ENCODE measurements around the gene HLA-DQB2.
"Not testable (repeated sequence)": the region's sequence is repeated elsewhere in the genome, so short reads cannot be mapped to it uniquely, and the experiment has no call there.

Gene HLA-DQB2

GRCh38 chr6:32785781-32786533 lies 22.6 kb upstream of the HLA-DQB2 start:
- Histone ChIP-seq H3K36me3 (ENCODE audit: control insufficient read depth, insufficient read depth, low read length) (no peaks in the 10 kb centered on the region), H3K9ac (ENCODE audit: low read depth, low read length) (no peak overlapping the region), H3K4me1 (ENCODE audit: control insufficient read depth, insufficient read depth, low read length) (no peaks in the 10 kb centered on the region), H3K4me3 (ENCODE audit: low read depth, low read length) (no peak overlapping the region), H3K27me3 (ENCODE audit: control insufficient read depth, insufficient read depth, low read length) (no peaks in the 10 kb centered on the region), H3K9me3 (ENCODE audit: control insufficient read depth, insufficient read depth, low read length) (no peaks in the 10 kb centered on the region)

- not testable (repeated sequence) for H3K4me3 ChIP-seq (ENCODE audit: low read depth, low read length); H3K4me1 ChIP-seq (ENCODE audit: control insufficient read depth, insufficient read depth, low read length); H3K36me3 ChIP-seq (ENCODE audit: control insufficient read depth, insufficient read depth, low read length); H3K9me3 ChIP-seq (ENCODE audit: control insufficient read depth, insufficient read depth, low read length); H3K9ac ChIP-seq (ENCODE audit: low read depth, low read length); H3K27me3 ChIP-seq (ENCODE audit: control insufficient read depth, insufficient read depth, low read length)
Observed at GRCh38 chr6:32782923-32783322, 19.6 kb upstream of the HLA-DQB2 start.

DNA sequence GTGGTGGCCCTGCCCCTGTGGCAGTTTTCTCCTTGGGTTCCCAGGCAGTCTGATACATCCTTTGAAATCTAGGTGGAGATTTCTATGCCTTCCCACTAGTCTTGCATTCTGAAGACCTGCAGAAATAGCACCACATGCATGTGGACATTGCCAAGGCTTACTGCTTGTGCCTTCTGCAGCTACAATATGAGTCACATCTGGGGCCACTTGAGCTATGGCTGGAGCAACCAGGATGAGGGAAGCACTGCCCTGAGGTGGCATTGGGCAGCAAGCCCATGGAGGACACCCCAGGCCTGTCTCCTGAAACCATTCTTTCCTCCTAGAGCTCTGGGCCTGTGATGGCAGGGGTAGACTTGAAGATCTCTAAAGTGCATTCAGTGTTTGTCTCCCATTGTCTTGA lies 15.7 kb upstream of the HLA-DQB2 start:
- H3K27me3 ChIP-seq (ENCODE audit: control insufficient read depth, insufficient read depth, low read length) = no peaks in the 10 kb centered on the region
- H3K4me3 ChIP-seq (ENCODE audit: low read depth, low read length) = no peak overlapping the region

DNA sequence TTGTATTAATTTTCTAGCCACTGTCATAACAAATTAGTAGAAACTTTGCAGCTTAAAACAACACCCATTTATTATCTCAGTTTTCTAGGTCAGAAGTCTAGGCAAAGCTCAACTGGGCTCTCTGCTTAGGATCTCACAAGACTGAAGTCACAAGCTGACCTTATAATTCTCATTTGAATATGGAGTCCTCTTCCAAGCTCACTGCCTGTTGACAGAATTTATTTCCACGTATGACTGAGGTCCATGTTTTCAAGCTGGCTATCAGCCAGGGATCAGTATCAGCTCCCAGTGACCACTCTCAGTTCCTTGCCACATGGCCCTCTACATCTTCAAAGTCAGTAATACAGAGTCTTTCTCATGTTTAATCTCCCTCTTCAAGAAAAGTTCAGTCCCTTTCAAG lies 11.7 kb upstream of the HLA-DQB2 start:
- Histone ChIP-seq H3K9me3 (ENCODE audit: control insufficient read depth, insufficient read depth, low read length) (no peaks in the 10 kb centered on the region), H3K9ac (ENCODE audit: low read depth, low read length) (no peak overlapping the region), H3K4me1 (ENCODE audit: control insufficient read depth, insufficient read depth, low read length) (no peaks in the 10 kb centered on the region), H3K4me3 (ENCODE audit: low read depth, low read length) (no peak overlapping the region), H3K36me3 (ENCODE audit: control insufficient read depth, insufficient read depth, low read length) (no peaks in the 10 kb centered on the region), H3K27me3 (ENCODE audit: control insufficient read depth, insufficient read depth, low read length) (no peaks in the 10 kb centered on the region)

More for the DNA sequence above, 15.7 kb upstream of the HLA-DQB2 start:
- Histone ChIP-seq H3K4me1 (ENCODE audit: control insufficient read depth, insufficient read depth, low read length) (no peaks in the 10 kb centered on the region), H3K9ac (ENCODE audit: low read depth, low read length) (no peak overlapping the region), H3K9me3 (ENCODE audit: control insufficient read depth, insufficient read depth, low read length) (no peaks in the 10 kb centered on the region), H3K36me3 (ENCODE audit: control insufficient read depth, insufficient read depth, low read length) (no peaks in the 10 kb centered on the region)

GRCh38 chr6:32774426-32774825 lies 11.1 kb upstream of the HLA-DQB2 start:
- Histone ChIP-seq H3K9ac (ENCODE audit: low read depth, low read length) (no peak overlapping the region), H3K4me1 (ENCODE audit: control insufficient read depth, insufficient read depth, low read length) (no peaks in the 10 kb centered on the region), H3K9me3 (ENCODE audit: control insufficient read depth, insufficient read depth, low read length) (no peaks in the 10 kb centered on the region), H3K4me3 (ENCODE audit: low read depth, low read length) (no peak overlapping the region), H3K36me3 (ENCODE audit: control insufficient read depth, insufficient read depth, low read length) (no peaks in the 10 kb centered on the region), H3K27me3 (ENCODE audit: control insufficient read depth, insufficient read depth, low read length) (no peaks in the 10 kb centered on the region)

DNA sequence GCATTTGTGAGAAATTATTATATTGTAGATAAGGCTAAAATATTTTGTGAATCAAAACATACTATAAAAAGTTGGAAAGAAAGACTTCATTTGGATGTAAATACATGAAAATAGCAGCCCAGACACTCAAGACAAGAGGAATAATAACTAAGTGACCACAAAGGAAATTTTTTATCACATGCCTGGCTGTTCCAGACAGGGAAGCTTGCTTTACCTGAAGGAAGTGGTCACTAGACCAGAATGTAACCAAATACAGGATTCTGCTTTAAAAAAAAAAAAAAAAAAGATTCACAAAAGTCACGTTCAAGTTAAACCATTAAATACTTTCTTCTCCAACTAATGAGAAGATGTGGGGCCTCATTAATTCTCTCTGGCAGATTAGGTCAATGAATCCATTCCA lies 9.3 kb upstream of the HLA-DQB2 start:
- Histone ChIP-seq H3K27me3 (ENCODE audit: control insufficient read depth, insufficient read depth, low read length) (no peaks in the 10 kb centered on the region), H3K36me3 (ENCODE audit: control insufficient read depth, insufficient read depth, low read length) (no peaks in the 10 kb centered on the region), H3K4me3 (ENCODE audit: low read depth, low read length) (no peak overlapping the region), H3K4me1 (ENCODE audit: control insufficient read depth, insufficient read depth, low read length) (no peaks in the 10 kb centered on the region), H3K9ac (ENCODE audit: low read depth, low read length) (no peak overlapping the region), H3K9me3 (ENCODE audit: control insufficient read depth, insufficient read depth, low read length) (no peaks in the 10 kb centered on the region)

DNA sequence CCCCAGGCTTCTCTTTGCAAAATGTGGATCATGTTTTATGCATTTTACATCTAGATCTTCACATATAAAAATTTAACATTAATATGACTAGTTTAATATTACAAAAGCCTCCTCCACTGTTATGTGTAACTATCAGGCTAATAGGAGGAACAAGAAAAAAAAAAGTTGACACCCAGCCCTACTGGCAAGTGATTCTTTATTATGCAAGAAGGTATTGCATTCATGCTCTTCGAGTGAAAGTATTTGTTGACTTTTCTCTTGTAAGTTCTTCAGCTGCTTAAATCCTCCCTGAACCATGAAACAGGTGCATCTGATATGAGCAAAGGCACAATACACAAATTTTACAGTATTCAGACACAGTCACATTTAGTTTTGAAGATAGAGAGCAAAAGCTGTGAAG lies 716 bp upstream of the HLA-DQB2 start:
- Histone ChIP-seq H3K9me3 (ENCODE audit: control insufficient read depth, insufficient read depth, low read length) (no peaks in the 10 kb centered on the region), H3K4me1 (ENCODE audit: control insufficient read depth, insufficient read depth, low read length) (no peaks in the 10 kb centered on the region), H3K9ac (ENCODE audit: low read depth, low read length) (no peak overlapping the region), H3K27me3 (ENCODE audit: control insufficient read depth, insufficient read depth, low read length) (no peaks in the 10 kb centered on the region), H3K36me3 (ENCODE audit: control insufficient read depth, insufficient read depth, low read length) (no peaks in the 10 kb centered on the region), H3K4me3 (ENCODE audit: low read depth, low read length) (no peak overlapping the region)

DNA sequence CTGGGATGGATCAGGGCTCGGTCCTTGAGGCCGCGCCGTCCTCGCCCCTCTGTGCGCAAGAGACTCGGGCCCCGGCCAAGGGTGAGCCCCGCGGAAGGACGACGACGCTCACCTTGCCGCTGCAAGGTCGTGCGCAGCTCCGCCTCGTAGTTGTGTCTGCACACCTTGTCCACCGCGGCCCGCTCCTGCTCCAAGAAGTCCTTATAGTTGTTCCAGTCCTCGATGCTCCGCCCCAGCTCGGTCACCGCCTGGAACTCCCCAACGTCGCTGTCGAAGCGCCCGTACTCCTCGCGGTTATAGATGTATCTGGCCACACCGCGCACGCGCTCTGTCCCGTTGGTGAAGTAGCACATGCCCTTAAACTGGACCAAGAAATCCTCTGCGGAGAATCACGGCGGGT lies 1.8 kb downstream of the HLA-DQB2 start:
- Histone ChIP-seq H3K4me3 (ENCODE audit: low read depth, low read length) (no peak overlapping the region), H3K9me3 (ENCODE audit: control insufficient read depth, insufficient read depth, low read length) (no peaks in the 10 kb centered on the region), H3K9ac (ENCODE audit: low read depth, low read length) (no peak overlapping the region), H3K27me3 (ENCODE audit: control insufficient read depth, insufficient read depth, low read length) (no peaks in the 10 kb centered on the region), H3K36me3 (ENCODE audit: control insufficient read depth, insufficient read depth, low read length) (no peaks in the 10 kb centered on the region), H3K4me1 (ENCODE audit: control insufficient read depth, insufficient read depth, low read length) (no peaks in the 10 kb centered on the region)

DNA sequence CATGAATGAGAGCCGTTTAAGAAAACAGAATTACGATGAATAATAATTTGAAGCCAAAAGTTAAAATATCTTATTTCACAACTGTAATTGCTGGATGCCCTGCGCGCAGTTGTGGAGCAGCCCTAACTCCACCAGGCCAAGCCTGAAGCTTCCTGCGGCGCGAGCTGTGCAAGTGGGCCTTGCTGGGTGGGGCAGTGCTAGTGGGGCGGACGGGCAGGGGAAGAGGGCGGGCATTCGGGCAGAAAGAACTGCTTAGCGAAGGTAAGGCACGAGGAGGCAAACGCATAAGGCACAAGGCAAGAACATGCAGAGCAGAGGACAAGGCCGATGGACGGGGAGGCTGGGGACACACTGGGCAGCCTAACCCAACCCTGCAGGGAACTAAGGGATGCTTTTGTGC lies 2.3 kb downstream of the HLA-DQB2 start:
- no peaks in the 10 kb centered on the region for H3K9me3 ChIP-seq (ENCODE audit: control insufficient read depth, insufficient read depth, low read length)
- H3K4me3 ChIP-seq (ENCODE audit: low read depth, low read length) = no peak overlapping the region
- no peaks in the 10 kb centered on the region for H3K4me1 ChIP-seq (ENCODE audit: control insufficient read depth, insufficient read depth, low read length)
- H3K9ac ChIP-seq (ENCODE audit: low read depth, low read length) = no peak overlapping the region
- H3K27me3 ChIP-seq (ENCODE audit: control insufficient read depth, insufficient read depth, low read length) = no peaks in the 10 kb centered on the region
- H3K36me3 ChIP-seq (ENCODE audit: control insufficient read depth, insufficient read depth, low read length) = no peaks in the 10 kb centered on the region

DNA sequence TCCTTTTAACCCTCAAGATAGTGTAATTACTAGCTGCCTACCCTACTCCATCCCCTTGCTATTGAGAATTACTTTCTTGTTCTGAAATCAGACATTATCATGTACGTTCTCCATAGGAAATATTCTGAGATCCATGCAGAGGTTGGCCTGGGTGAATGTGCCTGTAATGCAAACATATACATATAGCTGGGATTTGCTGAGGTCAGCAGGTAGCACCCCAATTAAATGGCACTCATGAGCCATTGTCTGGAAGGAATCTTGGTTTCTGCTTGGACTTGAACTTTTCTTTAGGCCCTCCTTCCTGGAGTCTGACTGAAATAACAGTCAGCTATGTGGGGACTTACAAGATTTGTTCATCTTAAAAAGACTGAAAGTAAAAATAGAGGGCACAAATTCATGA lies 3.7 kb downstream of the HLA-DQB2 start:
- Histone ChIP-seq H3K9me3 (ENCODE audit: control insufficient read depth, insufficient read depth, low read length) (no peaks in the 10 kb centered on the region), H3K36me3 (ENCODE audit: control insufficient read depth, insufficient read depth, low read length) (no peaks in the 10 kb centered on the region), H3K4me1 (ENCODE audit: control insufficient read depth, insufficient read depth, low read length) (no peaks in the 10 kb centered on the region), H3K27me3 (ENCODE audit: control insufficient read depth, insufficient read depth, low read length) (peaks cover 2% of the 10 kb centered on the region), H3K9ac (ENCODE audit: low read depth, low read length) (no peak overlapping the region), H3K4me3 (ENCODE audit: low read depth, low read length) (no peak overlapping the region)

DNA sequence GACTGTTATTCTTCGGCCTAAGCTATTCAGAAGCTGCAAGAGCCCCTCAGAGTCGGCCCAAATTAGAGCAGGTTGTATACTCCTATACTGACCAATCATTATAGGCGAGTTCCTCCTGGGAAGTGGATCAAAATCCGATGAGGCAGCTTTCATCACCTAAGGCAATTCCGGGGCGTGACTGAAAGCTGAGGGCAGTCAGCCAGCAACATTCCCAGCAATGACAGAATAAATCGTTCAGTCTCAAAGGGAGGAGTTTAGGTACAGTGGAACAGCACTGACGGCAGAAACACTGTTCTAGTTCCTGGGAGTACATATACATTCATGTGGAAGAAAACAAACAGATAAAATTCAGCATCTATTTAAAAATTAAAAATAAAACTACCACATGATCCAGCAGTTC lies 10.8 kb downstream of the HLA-DQB2 start:
- peaks cover 2% of the 10 kb centered on the region for H3K27me3 ChIP-seq (ENCODE audit: control insufficient read depth, insufficient read depth, low read length)

GRCh38 chr6:32745649-32746048 lies 17.7 kb downstream of the HLA-DQB2 start:
- H3K9me3 ChIP-seq (ENCODE audit: control insufficient read depth, insufficient read depth, low read length); H3K4me1 ChIP-seq (ENCODE audit: control insufficient read depth, insufficient read depth, low read length); H3K36me3 ChIP-seq (ENCODE audit: control insufficient read depth, insufficient read depth, low read length); H3K4me3 ChIP-seq (ENCODE audit: low read depth, low read length); H3K9ac ChIP-seq (ENCODE audit: low read depth, low read length); H3K27me3 ChIP-seq (ENCODE audit: control insufficient read depth, insufficient read depth, low read length): not testable (repeated sequence)

More for the DNA sequence above, 10.8 kb downstream of the HLA-DQB2 start:
- H3K4me1 ChIP-seq (ENCODE audit: control insufficient read depth, insufficient read depth, low read length) = no peaks in the 10 kb centered on the region
- no peak overlapping the region for H3K4me3 ChIP-seq (ENCODE audit: low read depth, low read length)
- H3K9ac ChIP-seq (ENCODE audit: low read depth, low read length) = no peak overlapping the region
- H3K36me3 ChIP-seq (ENCODE audit: control insufficient read depth, insufficient read depth, low read length) = no peaks in the 10 kb centered on the region
- H3K9me3 ChIP-seq (ENCODE audit: control insufficient read depth, insufficient read depth, low read length) = no peaks in the 10 kb centered on the region

Data from iPS-15b (cell line).